ENCODE data around the gene SRPK2. TPM values are rescaled to one million over a fixed set of nuclear protein-coding genes. Genes with fewer than 3 reads are reported as not detected.

Gene SRPK2
- polyA plus RNA-seq (2012; rRNA removed), result 15.4 and 17.3 TPM in 2 replicates
- 20.2 and 23.7 TPM in 2 replicates for polyA plus RNA-seq (2012; cell fraction: cytosol; rRNA removed)
- polyA plus RNA-seq (2012; cell fraction: nucleus; rRNA removed), result 23.0 and 33.9 TPM in 2 replicates

GRCh38 chr7:105388356-105389087, at the start of gene SRPK2:
Gene SRPK2, minus strand, starts transcription at chr7:105388921.
- Histone ChIP-seq H3K36me3 (replicated peaks in 1 of 2; ENCODE audit: control insufficient read depth in 1 of 2, insufficient read depth in 2 of 2, low read length in 1 of 2) (peaks cover 0 to 8% of the 10 kb centered on the region in 2 experiments), H3K27me3 (ENCODE audit: insufficient read depth) (no peaks in the 10 kb centered on the region), H3F3A (replicated peaks; ENCODE audit: insufficient read depth) (peaks cover 15% of the 10 kb centered on the region), H2AFZ (ENCODE audit: low read depth) (peak within 1 kb of the TSS; percentile 86), H3K9ac (peak within 1 kb of the TSS; percentile 89), H3K79me2 (ENCODE audit: insufficient read depth) (peaks cover 46% of the 10 kb centered on the region), H3K9me3 (no peaks in the 10 kb centered on the region), H3K9me2 (no peaks in the 10 kb centered on the region), H3K27ac (ENCODE audit: low read depth in 2 of 2, low read length in 1 of 2) (peak within 1 kb of the TSS; percentile 72 to 78), H4K20me1 (ENCODE audit: insufficient read depth) (peaks cover 41% of the 10 kb centered on the region), H3K4me3 (ENCODE audit: low read depth in 2 of 2, low read length in 1 of 2) (peak within 1 kb of the TSS; percentile 72 to 94), H3K4me2 (peak within 1 kb of the TSS; percentile 82), H3K4me1 (ENCODE audit: control insufficient read depth in 1 of 2, insufficient read depth in 2 of 2, low read depth in 1 of 2, low read length in 1 of 2) (peaks cover 0 to 6% of the 10 kb centered on the region in 2 experiments; a peak in 2 of 4 replicates)
- WGBS (ENCODE audit: low lambda C conversion rate), result under 1% methylated on average over 30 of the region's 113 CpGs
- peak; percentile 100 for DNase-seq
- POLR2A ChIA-PET, result interaction anchor here (0.7 to 1.2 kb wide), 3 partner anchors 193 to 405 kb away, joined by 3 to 4 read pairs (median 3); partner anchors contain the start of gene EFCAB10
- TF ChIP-seq EP300 (IDR thresholded peaks at IDR 0.05; ENCODE audit: borderline replicate concordance in 1 of 2, low read depth in 1 of 2, low read length in 1 of 2) (no peak), SIN3A (IDR thresholded peaks at IDR 0.05; ENCODE audit: borderline replicate concordance, low read depth, low read length) (no peak), POLR2AphosphoS5 (IDR thresholded peaks at IDR 0.05; ENCODE audit: low read depth, low read length) (peak; percentile 51), NRF1 (IDR thresholded peaks at IDR 0.05; ENCODE audit: low read depth, low read length) (peak; percentile 57), TAF1 (IDR thresholded peaks at IDR 0.05; ENCODE audit: borderline replicate concordance, low read depth, low read length) (0 out of 2 replicates have a peak, but pooled peaks have one; percentile 17), FOSL2 (IDR thresholded peaks at IDR 0.05; ENCODE audit: borderline replicate concordance, low read depth) (no peak), CHD2 (IDR thresholded peaks at IDR 0.05; ENCODE audit: low read length, partially characterized antibody) (no peak), MEF2A (IDR thresholded peaks at IDR 0.05; ENCODE audit: borderline replicate concordance, low read depth) (no peak)
- TF ChIP-seq, protein P1, sequence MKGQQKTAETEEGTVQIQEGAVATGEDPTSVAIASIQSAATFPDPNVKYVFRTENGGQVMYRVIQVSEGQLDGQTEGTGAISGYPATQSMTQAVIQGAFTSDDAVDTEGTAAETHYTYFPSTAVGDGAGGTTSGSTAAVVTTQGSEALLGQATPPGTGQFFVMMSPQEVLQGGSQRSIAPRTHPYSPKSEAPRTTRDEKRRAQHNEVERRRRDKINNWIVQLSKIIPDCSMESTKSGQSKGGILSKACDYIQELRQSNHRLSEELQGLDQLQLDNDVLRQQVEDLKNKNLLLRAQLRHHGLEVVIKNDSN (IDR thresholded peaks at IDR 0.05; ENCODE audit: borderline replicate concordance, low read depth), result no peak
- TF ChIP-seq, protein P2, sequence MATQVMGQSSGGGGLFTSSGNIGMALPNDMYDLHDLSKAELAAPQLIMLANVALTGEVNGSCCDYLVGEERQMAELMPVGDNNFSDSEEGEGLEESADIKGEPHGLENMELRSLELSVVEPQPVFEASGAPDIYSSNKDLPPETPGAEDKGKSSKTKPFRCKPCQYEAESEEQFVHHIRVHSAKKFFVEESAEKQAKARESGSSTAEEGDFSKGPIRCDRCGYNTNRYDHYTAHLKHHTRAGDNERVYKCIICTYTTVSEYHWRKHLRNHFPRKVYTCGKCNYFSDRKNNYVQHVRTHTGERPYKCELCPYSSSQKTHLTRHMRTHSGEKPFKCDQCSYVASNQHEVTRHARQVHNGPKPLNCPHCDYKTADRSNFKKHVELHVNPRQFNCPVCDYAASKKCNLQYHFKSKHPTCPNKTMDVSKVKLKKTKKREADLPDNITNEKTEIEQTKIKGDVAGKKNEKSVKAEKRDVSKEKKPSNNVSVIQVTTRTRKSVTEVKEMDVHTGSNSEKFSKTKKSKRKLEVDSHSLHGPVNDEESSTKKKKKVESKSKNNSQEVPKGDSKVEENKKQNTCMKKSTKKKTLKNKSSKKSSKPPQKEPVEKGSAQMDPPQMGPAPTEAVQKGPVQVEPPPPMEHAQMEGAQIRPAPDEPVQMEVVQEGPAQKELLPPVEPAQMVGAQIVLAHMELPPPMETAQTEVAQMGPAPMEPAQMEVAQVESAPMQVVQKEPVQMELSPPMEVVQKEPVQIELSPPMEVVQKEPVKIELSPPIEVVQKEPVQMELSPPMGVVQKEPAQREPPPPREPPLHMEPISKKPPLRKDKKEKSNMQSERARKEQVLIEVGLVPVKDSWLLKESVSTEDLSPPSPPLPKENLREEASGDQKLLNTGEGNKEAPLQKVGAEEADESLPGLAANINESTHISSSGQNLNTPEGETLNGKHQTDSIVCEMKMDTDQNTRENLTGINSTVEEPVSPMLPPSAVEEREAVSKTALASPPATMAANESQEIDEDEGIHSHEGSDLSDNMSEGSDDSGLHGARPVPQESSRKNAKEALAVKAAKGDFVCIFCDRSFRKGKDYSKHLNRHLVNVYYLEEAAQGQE (IDR thresholded peaks at IDR 0.05; ENCODE audit: low read depth, low read length), result 0 out of 2 replicates have a peak, but pooled peaks have one; percentile 37
- TF ChIP-seq, protein P3, sequence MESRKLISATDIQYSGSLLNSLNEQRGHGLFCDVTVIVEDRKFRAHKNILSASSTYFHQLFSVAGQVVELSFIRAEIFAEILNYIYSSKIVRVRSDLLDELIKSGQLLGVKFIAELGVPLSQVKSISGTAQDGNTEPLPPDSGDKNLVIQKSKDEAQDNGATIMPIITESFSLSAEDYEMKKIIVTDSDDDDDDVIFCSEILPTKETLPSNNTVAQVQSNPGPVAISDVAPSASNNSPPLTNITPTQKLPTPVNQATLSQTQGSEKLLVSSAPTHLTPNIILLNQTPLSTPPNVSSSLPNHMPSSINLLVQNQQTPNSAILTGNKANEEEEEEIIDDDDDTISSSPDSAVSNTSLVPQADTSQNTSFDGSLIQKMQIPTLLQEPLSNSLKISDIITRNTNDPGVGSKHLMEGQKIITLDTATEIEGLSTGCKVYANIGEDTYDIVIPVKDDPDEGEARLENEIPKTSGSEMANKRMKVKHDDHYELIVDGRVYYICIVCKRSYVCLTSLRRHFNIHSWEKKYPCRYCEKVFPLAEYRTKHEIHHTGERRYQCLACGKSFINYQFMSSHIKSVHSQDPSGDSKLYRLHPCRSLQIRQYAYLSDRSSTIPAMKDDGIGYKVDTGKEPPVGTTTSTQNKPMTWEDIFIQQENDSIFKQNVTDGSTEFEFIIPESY (IDR thresholded peaks at IDR 0.05; ENCODE audit: borderline replicate concordance, low read depth), result no peak
- CTCF ChIA-PET, result interaction anchor here (0.8 to 2.5 kb wide), 11 partner anchors 14 to 470 kb away, joined by 3 to 9 read pairs (median 4); no protein-coding TSS in a partner anchor

All from SK-N-SH (cell line).